Lung (tissue), 12 donors: ENCODE data around the gene ZNF22. TPM values are rescaled to one million over a fixed set of nuclear protein-coding genes. Genes with fewer than 3 reads are reported as not detected.

ENCODE experiments used
- ATAC-seq: fragments of 200-7000 bp; cut with Tn5 transposase; one replicate; pipeline ENCODE4 v1.9.1; 2020; ENCODE audit warnings: moderate number of reproducible peaks; ENCODE audit not compliant: insufficient read depth, low FRiP score
- DNase-seq, 3 donors: peaks; one replicate each; pipeline ENCODE4 v3.0.0-alpha.2; 2013 to 2017
- H3K27ac ChIP-seq, 2 donors: one replicate each; pipeline ENCODE4 v1.5.1; 2013; ENCODE audit warnings: mild to moderate bottlenecking in 2 of 2, moderate library complexity in 2 of 2, control low read depth in 1 of 2, inconsistent platforms in 1 of 2, low read depth in 1 of 2, low read length in 1 of 2
- H3K27me3 ChIP-seq, 3 donors: one replicate each; pipeline ENCODE4 v1.5.1; 2013; ENCODE audit warnings: low read length in 2 of 3; ENCODE audit not compliant: control insufficient read depth in 3 of 3, insufficient read depth in 3 of 3
- H3K36me3 ChIP-seq, 4 donors: one replicate each; pipeline ENCODE4 v1.5.1; 2013; ENCODE audit warnings: low read length in 4 of 4, mild to moderate bottlenecking in 1 of 4, moderate library complexity in 1 of 4; ENCODE audit not compliant: control insufficient read depth in 4 of 4, insufficient read depth in 4 of 4
- H3K4me1 ChIP-seq, 5 donors: one replicate each; pipeline ENCODE4 v1.5.1; 2013; ENCODE audit warnings: low read length in 5 of 5, mild to moderate bottlenecking in 2 of 5, moderate library complexity in 1 of 5; ENCODE audit not compliant: control insufficient read depth in 5 of 5, insufficient read depth in 5 of 5
- H3K4me3 ChIP-seq: one replicate; pipeline ENCODE4 v1.5.1; 2013; ENCODE audit warnings: mild to moderate bottlenecking, control low read depth, moderate library complexity
- H3K9ac ChIP-seq, 2 donors: one replicate each; pipeline ENCODE4 v1.5.1; 2013; ENCODE audit warnings: low read length in 2 of 2, control low read depth in 1 of 2; ENCODE audit not compliant: insufficient read depth in 1 of 2
- H3K9me3 ChIP-seq, 4 donors: one replicate each; pipeline ENCODE4 v1.5.1; 2013; ENCODE audit warnings: low read length in 3 of 4, mild to moderate bottlenecking in 1 of 4, moderate library complexity in 1 of 4; ENCODE audit not compliant: control insufficient read depth in 4 of 4, insufficient read depth in 3 of 4
- WGBS, 2 donors: extraction: QIAGEN DNeasy Blood & Tissue Kit; methylation state at CpG; one replicate each; pipeline ENCODE4 v1.1.7; 2013; 5-methylcytosine and 5-hydroxymethylcytosine counted together
- polyA plus RNA-seq, 2 donors: library from polyadenylated mRNA; stranded (reverse); fragments of 200-250 nt; gene quantifications; one replicate each; pipeline ENCODE4 v1.2.1, GENCODE V29; 2013
- total RNA-seq, 2 donors: library from RNA; depleted of rRNA in 1 of 2; stranded (reverse); fragments of >200 nt in 1 of 2; gene quantifications; one replicate each; pipeline ENCODE4 v1.2.1, GENCODE V29; 2014 to 2021
- TF ChIP-seq, protein P1 (sequence below): IDR thresholded peaks from 2 replicates; pipeline ENCODE4 v1.5.1; 2012; ENCODE audit warnings: mild to moderate bottlenecking; ENCODE audit errors: control extremely low read depth, extremely low read depth
- donor health status: control.
- donor health status: control.
- donor health status: Bipolar disorder and iron deficiency.
- donor health status: healthy.
- donor health status: DM: yes; HTN: yes; CAD: no.

ZNF22 gene
- total and polyA plus RNA-seq, 4 donors = 16.8 to 40.7 (median 18.2) TPM

DNA sequence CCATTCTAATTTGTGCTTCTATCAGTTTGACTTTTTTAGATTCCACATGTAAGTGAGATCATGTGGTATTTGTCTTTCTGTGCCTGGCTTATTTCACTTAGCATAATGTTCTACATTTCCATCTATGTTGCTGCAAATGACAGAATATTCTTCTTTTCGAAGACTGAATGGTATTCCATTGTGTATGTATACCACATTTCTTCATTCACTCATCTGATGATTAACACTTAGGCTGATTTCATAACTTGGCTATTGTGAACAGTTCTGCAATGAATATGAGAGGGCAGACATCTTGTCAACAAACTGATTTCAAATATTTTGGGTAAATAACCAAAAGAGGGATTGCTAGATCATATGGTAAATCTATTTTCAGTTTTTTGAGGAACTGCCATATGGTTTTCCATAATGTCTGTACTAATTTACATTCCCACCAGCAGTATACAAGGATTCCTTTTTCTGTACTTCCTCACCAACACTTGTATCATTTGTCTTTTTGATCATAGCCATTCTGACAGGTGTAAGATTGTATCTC is 52.9 kb downstream of the ZNF22 start:
- DNase-seq = no peak
- TF ChIP-seq, protein P1, sequence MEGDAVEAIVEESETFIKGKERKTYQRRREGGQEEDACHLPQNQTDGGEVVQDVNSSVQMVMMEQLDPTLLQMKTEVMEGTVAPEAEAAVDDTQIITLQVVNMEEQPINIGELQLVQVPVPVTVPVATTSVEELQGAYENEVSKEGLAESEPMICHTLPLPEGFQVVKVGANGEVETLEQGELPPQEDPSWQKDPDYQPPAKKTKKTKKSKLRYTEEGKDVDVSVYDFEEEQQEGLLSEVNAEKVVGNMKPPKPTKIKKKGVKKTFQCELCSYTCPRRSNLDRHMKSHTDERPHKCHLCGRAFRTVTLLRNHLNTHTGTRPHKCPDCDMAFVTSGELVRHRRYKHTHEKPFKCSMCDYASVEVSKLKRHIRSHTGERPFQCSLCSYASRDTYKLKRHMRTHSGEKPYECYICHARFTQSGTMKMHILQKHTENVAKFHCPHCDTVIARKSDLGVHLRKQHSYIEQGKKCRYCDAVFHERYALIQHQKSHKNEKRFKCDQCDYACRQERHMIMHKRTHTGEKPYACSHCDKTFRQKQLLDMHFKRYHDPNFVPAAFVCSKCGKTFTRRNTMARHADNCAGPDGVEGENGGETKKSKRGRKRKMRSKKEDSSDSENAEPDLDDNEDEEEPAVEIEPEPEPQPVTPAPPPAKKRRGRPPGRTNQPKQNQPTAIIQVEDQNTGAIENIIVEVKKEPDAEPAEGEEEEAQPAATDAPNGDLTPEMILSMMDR = no peak
- 82 to 92% methylated on average over 1 of the region's 1 CpG for WGBS, 2 donors

More for the DNA sequence above, 52.9 kb downstream of the ZNF22 start:
- no peak for ATAC-seq
- Histone ChIP-seq H3K9ac (no peak overlapping the region), H3K9me3 (peaks cover 0 to 7% (median under 1%) of the 10 kb centered on the region in 4 donors), H3K27ac (no peak overlapping the region), H3K4me3 (no peak overlapping the region), H3K4me1 (no peaks in the 10 kb centered on the region), H3K27me3 (no peaks in the 10 kb centered on the region), H3K36me3 (no peaks in the 10 kb centered on the region)

Other genes starting within 250 kb of the ZNF22 start
- gene TMEM72, start 89.6 kb upstream of the ZNF22 start, total RNA-seq = under 1 TPM in 1 of 2 donors, not detected in 1; 0.11 TPM
- under 1 TPM; 0.02 to 0.04 TPM for gene TMEM72, start 89.6 kb upstream of the ZNF22 start, polyA plus RNA-seq
- 10 to 100 TPM; 38.8 to 44.3 TPM for gene RASSF4, start 41.1 kb upstream of the ZNF22 start, total RNA-seq
- 10 to 100 TPM; 19.5 to 55.4 TPM for gene RASSF4, start 41.1 kb upstream of the ZNF22 start, polyA plus RNA-seq
- 100 to 1,000 TPM in 1 of 2 donors, 10 to 100 TPM in 1; 37.0 to 149 TPM for gene DEPP1, start 22.1 kb upstream of the ZNF22 start, total RNA-seq
- gene DEPP1, start 22.1 kb upstream of the ZNF22 start, polyA plus RNA-seq = 10 to 100 TPM; 48.3 to 91.9 TPM